ENCODE data around the gene CACNB1. TPM values are rescaled to one million over a fixed set of nuclear protein-coding genes. Genes with fewer than 3 reads are reported as not detected.

The CACNB1 gene
- total RNA-seq, 2 donors from 2014 or later: 2.3 TPM

DNA sequence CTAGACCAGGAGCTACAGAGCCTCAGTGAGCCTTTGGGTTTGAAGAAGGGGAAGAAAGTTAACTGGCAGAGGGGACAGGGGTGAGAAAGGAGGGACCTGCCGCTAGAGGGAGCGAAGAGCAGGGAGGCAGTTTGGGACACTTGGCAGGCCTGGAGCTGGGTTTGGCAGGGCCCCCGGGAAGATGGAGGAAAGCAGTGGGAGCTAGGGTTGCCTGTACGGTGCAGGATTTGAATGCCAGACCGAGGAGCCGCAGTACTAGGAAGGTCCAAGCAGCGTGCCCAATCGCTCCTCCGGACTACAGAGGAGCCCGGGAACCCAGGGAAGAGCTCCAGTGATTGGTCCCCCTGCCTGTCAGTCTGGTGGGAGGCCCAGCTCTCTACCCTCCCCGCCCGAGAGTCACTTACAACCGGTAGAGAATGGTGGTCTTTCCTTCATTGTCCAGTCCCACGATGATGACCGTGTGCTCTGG, 32.8 kb downstream of the CACNB1 start:
- intact Hi-C loops (cut with DNase I): loop anchor here (10.0 kb wide), 1 partner anchor 70 kb away; no protein-coding TSS in a partner anchor
- H3K4me1 ChIP-seq: peaks cover 37% of the 10 kb centered on the region
- no peaks in the 10 kb centered on the region for H3K9me3 ChIP-seq
- peak; percentile 84 for ATAC-seq
- 0 to 2% methylated on average over 9 to 15 of the region's 15 CpGs for WGBS, 2 donors
- no peak overlapping the region for H3K4me3 ChIP-seq
- no peaks in the 10 kb centered on the region for H3K36me3 ChIP-seq (replicated peaks in 1 of 2; ENCODE audit: insufficient read depth in 1 of 2, low read depth in 2 of 2)
- peak; percentile 89 to 94 (median 91) for DNase-seq
- peak overlapping the region; percentile 36 to 81 (median 75) for H3K27ac ChIP-seq
- no peaks in the 10 kb centered on the region for H3K27me3 ChIP-seq
- TF ChIP-seq CTCF (IDR thresholded peaks at IDR 0.05) (peak; percentile 66 to 94 (median 85)), POLR2A (IDR thresholded peaks at IDR 0.05) (peak in 2 of 3 donors; percentile 12 to 22)

DNA sequence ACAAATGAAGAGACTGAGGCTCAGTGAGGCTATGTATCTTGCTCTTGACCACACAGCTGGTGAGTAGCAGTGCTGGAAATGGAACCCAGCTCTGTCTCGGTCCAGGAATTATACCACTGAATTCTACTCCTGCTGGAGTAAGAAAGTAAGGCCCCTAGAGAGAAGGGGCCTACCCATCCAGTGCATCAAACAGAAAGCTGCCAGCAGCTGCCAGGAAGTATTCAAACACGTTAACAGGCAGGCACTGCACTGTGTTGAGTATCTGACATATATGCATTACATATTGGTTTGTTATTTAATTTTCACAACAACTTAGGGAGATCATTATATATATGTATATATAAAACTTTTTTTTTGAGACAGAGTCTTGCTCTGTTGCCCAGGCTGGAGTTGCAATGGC, 35.5 kb downstream of the CACNB1 start:
- TF ChIP-seq CTCF (IDR thresholded peaks at IDR 0.05) (no peak), POLR2A (IDR thresholded peaks at IDR 0.05) (no peak)
- WGBS, 2 donors: 73 to 83% methylated on average over 2 of the region's 2 CpGs
- H3K27ac ChIP-seq: no peak overlapping the region
- H3K27me3 ChIP-seq: no peaks in the 10 kb centered on the region
- ATAC-seq (no peak), DNase-seq (no peak)
- H3K4me3 ChIP-seq: no peak overlapping the region
- H3K9me3 ChIP-seq: no peaks in the 10 kb centered on the region
- intact Hi-C loops (cut with DNase I): loop anchor here (10.0 kb wide), 1 partner anchor 73 kb away; no protein-coding TSS in a partner anchor
- H3K36me3 ChIP-seq (replicated peaks in 1 of 2; ENCODE audit: insufficient read depth in 1 of 2, low read depth in 2 of 2): no peaks in the 10 kb centered on the region
- peaks cover 31% of the 10 kb centered on the region for H3K4me1 ChIP-seq

- no peak for DNase-seq
- Histone ChIP-seq H3K36me3 (replicated peaks in 1 of 2; ENCODE audit: insufficient read depth in 1 of 2, low read depth in 2 of 2) (no peaks in the 10 kb centered on the region), H3K4me3 (no peak overlapping the region), H3K27ac (no peak overlapping the region), H3K4me1 (no peaks in the 10 kb centered on the region), H3K9me3 (no peaks in the 10 kb centered on the region), H3K27me3 (no peaks in the 10 kb centered on the region)
- ATAC-seq: no peak
- intact Hi-C loops (cut with DNase I): loop anchor here (10.0 kb wide), 1 partner anchor 174 kb away; no protein-coding TSS in a partner anchor
- 86 to 89% methylated on average over 2 of the region's 2 CpGs for WGBS, 2 donors
- TF ChIP-seq POLR2A (IDR thresholded peaks at IDR 0.05) (no peak), CTCF (IDR thresholded peaks at IDR 0.05) (no peak)
Measured at GRCh38 chr17:39158623-39159022, 38.8 kb downstream of the CACNB1 start.

- intact Hi-C loops (cut with DNase I): loop anchor here (10.0 kb wide), 1 partner anchor 172 kb away; no protein-coding TSS in a partner anchor
- Histone ChIP-seq H3K36me3 (replicated peaks in 1 of 2; ENCODE audit: insufficient read depth in 1 of 2, low read depth in 2 of 2) (no peaks in the 10 kb centered on the region), H3K4me1 (peaks cover 20% of the 10 kb centered on the region), H3K27me3 (no peaks in the 10 kb centered on the region), H3K27ac (no peak overlapping the region), H3K9me3 (no peaks in the 10 kb centered on the region), H3K4me3 (no peak overlapping the region)
- no peak for DNase-seq
- no peak for ATAC-seq
- WGBS, 2 donors: 71 to 92% methylated on average over 6 to 7 of the region's 7 CpGs
- TF ChIP-seq CTCF (IDR thresholded peaks at IDR 0.05) (no peak), POLR2A (IDR thresholded peaks at IDR 0.05) (no peak)
Measured at GRCh38 chr17:39156491-39156890, 41.0 kb downstream of the CACNB1 start.

DNA sequence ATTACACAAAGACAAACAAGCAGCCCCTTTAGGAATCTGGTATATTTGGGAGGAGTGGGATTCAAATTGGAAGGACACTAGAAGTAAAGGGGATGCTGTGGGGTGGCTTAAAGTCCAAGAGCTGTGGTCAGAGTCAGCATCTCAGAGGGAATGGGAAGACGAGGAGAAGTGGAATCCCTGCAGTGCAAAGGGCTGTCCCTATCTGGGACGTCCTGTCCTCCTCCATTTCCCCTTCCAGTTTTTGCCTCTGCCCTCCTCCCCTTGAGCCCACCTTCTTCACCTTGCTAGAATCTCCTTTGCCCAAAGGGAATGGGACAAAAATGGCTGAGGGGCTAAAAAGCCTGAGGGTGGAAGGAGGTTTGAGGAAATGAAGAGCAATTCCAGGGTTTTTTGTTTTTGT, 41.8 kb downstream of the CACNB1 start:
- intact Hi-C loops (cut with DNase I): loop anchor here (10.0 kb wide), 1 partner anchor 171 kb away; no protein-coding TSS in a partner anchor
- 53 to 61% methylated on average over 2 of the region's 2 CpGs for WGBS, 2 donors

More for the DNA sequence above, 41.8 kb downstream of the CACNB1 start:
- ATAC-seq (no peak), DNase-seq (no peak)
- no peak overlapping the region for H3K4me3 ChIP-seq
- peaks cover 27% of the 10 kb centered on the region for H3K4me1 ChIP-seq
- H3K27ac ChIP-seq: no peak overlapping the region
- no peak for TF ChIP-seq CTCF (IDR thresholded peaks at IDR 0.05)
- no peak for TF ChIP-seq POLR2A (IDR thresholded peaks at IDR 0.05)
- H3K27me3 ChIP-seq: no peaks in the 10 kb centered on the region
- no peaks in the 10 kb centered on the region for H3K9me3 ChIP-seq
- no peaks in the 10 kb centered on the region for H3K36me3 ChIP-seq (replicated peaks in 1 of 2; ENCODE audit: insufficient read depth in 1 of 2, low read depth in 2 of 2)
